GM06990 (cell line): Measurements from ENCODE around the gene MCOLN2.
"Not testable (repeated sequence)": the region's sequence is repeated elsewhere in the genome, so short reads cannot be mapped to it uniquely, and the experiment has no call there.

Source experiments
- DNase-seq: peaks from one replicate; pipeline ENCODE4 v3.0.0-alpha.2; 2011; ENCODE audit not compliant: insufficient read length; ENCODE audit errors: extremely low read depth
- H3K27me3 ChIP-seq: replicated peaks from 2 replicates; pipeline ENCODE4 v1.6.0; 2011; ENCODE audit warnings: low read length; ENCODE audit not compliant: control insufficient read depth, insufficient read depth
- H3K36me3 ChIP-seq: 2 replicates; pipeline ENCODE4 v1.5.1; 2011; ENCODE audit warnings: low read length; ENCODE audit not compliant: control insufficient read depth, insufficient read depth
- H3K4me3 ChIP-seq: replicated peaks from 2 replicates; pipeline ENCODE4 v1.5.1; 2011; ENCODE audit warnings: low read depth, mild to moderate bottlenecking, control low read depth, low read length
- CTCF ChIP-seq: IDR thresholded peaks from 2 replicates; pipeline ENCODE4 v1.5.1; 2011; ENCODE audit warnings: low read length, control low read depth, mild to moderate bottlenecking, inconsistent platforms; ENCODE audit not compliant: insufficient read depth, poor library complexity, severe bottlenecking

The MCOLN2 gene

GRCh38 chr1:85015826-85016225, 18.9 kb upstream of the MCOLN2 start:
- H3K4me3 ChIP-seq = no peak overlapping the region
- no peaks in the 10 kb centered on the region for H3K27me3 ChIP-seq
- H3K36me3 ChIP-seq = no peaks in the 10 kb centered on the region
- TF ChIP-seq CTCF = no peak
- DNase-seq = no peak

- H3K4me3 ChIP-seq, DNase-seq, H3K36me3 ChIP-seq, H3K27me3 ChIP-seq: not testable (repeated sequence)
Measured at GRCh38 chr1:85005641-85006040, 8.7 kb upstream of the MCOLN2 start.

- no peaks in the 10 kb centered on the region; the same call in 1 of the 2 replicates for H3K36me3 ChIP-seq
- DNase-seq = no peak
- H3K27me3 ChIP-seq = no peaks in the 10 kb centered on the region
Measured at GRCh38 chr1:85001742-85002141, 4.8 kb upstream of the MCOLN2 start.

GRCh38 chr1:84998642-84999280, 1.8 kb upstream of the MCOLN2 start:
- H3K36me3 ChIP-seq = no peaks in the 10 kb centered on the region; the same call in 1 of the 2 replicates
- no peaks in the 10 kb centered on the region for H3K27me3 ChIP-seq
- peak; percentile 10 for TF ChIP-seq CTCF
- peak overlapping the region; percentile 94 for H3K4me3 ChIP-seq
- peak; percentile 52 for DNase-seq

More at GRCh38 chr1:85001742-85002141, 4.8 kb upstream of the MCOLN2 start:
- TF ChIP-seq CTCF = no peak
- no peak overlapping the region for H3K4me3 ChIP-seq

- peak overlapping the region; percentile 94 for H3K4me3 ChIP-seq
- H3K36me3 ChIP-seq = no peaks in the 10 kb centered on the region
- no peaks in the 10 kb centered on the region for H3K27me3 ChIP-seq
- DNase-seq = peak; percentile 57
- TF ChIP-seq CTCF = no peak
Measured at GRCh38 chr1:84997667-84998600, 1.0 kb upstream of the MCOLN2 start.
